Right atrium auricular region (tissue), 2 donors: ENCODE data around the gene FIGNL1. TPM values are rescaled to one million over a fixed set of nuclear protein-coding genes. Genes with fewer than 3 reads are reported as not detected.

Experiments used
- DNase-seq: peaks from one replicate; pipeline ENCODE4 v3.0.0-alpha.2; 2019; ENCODE audit warnings: low spot score
- H3K27ac ChIP-seq, 2 donors: fragments of 200-600 bp; sonication (generic); 1 replicate in 1 of 2; 2 replicates in 1 of 2; pipeline ENCODE4 v1.5.1; 2016 to 2019
- H3K27me3 ChIP-seq, 2 donors: fragments of 200-600 bp; sonication (generic); one replicate each; pipeline versions ENCODE4 v1.5.1 to v1.6.0; 2017 to 2019
- H3K36me3 ChIP-seq: fragments of 200-600 bp; sonication (generic); one replicate; pipeline ENCODE4 v1.5.1; 2016
- H3K4me1 ChIP-seq, 2 donors: fragments of 200-600 bp; sonication (generic); one replicate each; pipeline versions ENCODE4 v1.5.1 to v1.6.0; 2017 to 2019
- H3K4me3 ChIP-seq, 2 donors: fragments of 200-600 bp; sonication (generic); 1 replicate in 1 of 2; 2 replicates in 1 of 2; pipeline ENCODE4 v1.5.1; 2017 to 2019; ENCODE audit warnings: mild to moderate bottlenecking in 1 of 2, moderate library complexity in 1 of 2
- H3K9me3 ChIP-seq, 2 donors: fragments of 200-600 bp; sonication (generic); one replicate each; pipeline ENCODE4 v1.5.1; 2019
- total RNA-seq, 2 donors: library from RNA; depleted of rRNA; stranded (reverse); fragments of >200 nt; gene quantifications; one replicate each; pipeline ENCODE4 v1.1.0, GENCODE V29; 2016
- TF ChIP-seq, protein P1 (sequence below), 2 donors: fragments of 200-600 bp; sonication (generic); IDR thresholded peaks; one replicate each; pipeline ENCODE4 v1.5.1; 2019; ENCODE audit warnings: antibody characterized with exemption in 2 of 2

Gene FIGNL1, protein sequence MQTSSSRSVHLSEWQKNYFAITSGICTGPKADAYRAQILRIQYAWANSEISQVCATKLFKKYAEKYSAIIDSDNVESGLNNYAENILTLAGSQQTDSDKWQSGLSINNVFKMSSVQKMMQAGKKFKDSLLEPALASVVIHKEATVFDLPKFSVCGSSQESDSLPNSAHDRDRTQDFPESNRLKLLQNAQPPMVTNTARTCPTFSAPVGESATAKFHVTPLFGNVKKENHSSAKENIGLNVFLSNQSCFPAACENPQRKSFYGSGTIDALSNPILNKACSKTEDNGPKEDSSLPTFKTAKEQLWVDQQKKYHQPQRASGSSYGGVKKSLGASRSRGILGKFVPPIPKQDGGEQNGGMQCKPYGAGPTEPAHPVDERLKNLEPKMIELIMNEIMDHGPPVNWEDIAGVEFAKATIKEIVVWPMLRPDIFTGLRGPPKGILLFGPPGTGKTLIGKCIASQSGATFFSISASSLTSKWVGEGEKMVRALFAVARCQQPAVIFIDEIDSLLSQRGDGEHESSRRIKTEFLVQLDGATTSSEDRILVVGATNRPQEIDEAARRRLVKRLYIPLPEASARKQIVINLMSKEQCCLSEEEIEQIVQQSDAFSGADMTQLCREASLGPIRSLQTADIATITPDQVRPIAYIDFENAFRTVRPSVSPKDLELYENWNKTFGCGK
- total RNA-seq, result 1 to 10 TPM; 4.7 TPM

DNA sequence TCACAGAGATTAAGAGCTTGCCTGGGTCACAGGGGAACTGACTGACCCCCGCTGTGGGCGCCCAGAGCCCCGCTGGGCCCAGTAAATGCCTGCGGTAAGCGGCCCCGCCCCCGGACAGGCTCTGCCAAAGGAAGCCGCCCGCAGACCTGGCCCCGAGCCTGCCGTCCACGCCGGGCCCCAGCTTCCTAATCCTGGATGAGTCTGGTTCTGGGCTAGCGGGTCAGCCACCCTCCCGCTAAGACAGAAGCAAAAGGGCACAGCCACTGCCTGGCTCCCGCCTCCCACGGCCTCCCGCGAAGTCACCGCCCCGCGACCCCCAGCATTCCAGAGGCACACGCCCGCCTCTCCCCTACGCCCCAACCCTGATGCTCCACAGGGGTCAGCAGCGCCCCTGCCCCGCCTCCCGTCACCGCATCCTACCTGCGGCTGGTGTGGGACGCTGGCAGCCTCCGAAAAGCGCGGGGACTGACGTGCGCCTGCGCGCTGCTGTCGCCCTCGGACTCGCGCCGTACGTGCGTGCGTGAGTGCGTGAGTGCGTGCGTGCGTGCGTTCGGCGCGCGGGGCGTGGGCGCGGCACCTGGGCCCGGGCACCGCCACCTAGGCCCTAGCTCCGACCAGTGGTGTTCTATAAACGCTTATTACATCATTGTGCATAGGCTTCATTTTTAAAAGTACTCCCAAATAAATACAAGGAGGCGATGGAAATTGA is at the start of gene FIGNL1:
TSS of gene FIGNL1 (minus strand) at position 470 of the 709 bp plus-strand sequence. CDS start 3,063 bp downstream, outside the sequence.
- H3K36me3 ChIP-seq, result peaks cover 5% of the 10 kb centered on the region
- TF ChIP-seq, protein P1, sequence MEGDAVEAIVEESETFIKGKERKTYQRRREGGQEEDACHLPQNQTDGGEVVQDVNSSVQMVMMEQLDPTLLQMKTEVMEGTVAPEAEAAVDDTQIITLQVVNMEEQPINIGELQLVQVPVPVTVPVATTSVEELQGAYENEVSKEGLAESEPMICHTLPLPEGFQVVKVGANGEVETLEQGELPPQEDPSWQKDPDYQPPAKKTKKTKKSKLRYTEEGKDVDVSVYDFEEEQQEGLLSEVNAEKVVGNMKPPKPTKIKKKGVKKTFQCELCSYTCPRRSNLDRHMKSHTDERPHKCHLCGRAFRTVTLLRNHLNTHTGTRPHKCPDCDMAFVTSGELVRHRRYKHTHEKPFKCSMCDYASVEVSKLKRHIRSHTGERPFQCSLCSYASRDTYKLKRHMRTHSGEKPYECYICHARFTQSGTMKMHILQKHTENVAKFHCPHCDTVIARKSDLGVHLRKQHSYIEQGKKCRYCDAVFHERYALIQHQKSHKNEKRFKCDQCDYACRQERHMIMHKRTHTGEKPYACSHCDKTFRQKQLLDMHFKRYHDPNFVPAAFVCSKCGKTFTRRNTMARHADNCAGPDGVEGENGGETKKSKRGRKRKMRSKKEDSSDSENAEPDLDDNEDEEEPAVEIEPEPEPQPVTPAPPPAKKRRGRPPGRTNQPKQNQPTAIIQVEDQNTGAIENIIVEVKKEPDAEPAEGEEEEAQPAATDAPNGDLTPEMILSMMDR (IDR thresholded peaks at IDR 0.05), result no peak
- H3K27me3 ChIP-seq, result no peaks in the 10 kb centered on the region
- H3K4me1 ChIP-seq, result peaks cover 0 to 14% of the 10 kb centered on the region in 2 donors
- H3K27ac ChIP-seq, result peak within 1 kb of the TSS; percentile 72 to 83
- DNase-seq, result no peak
- H3K9me3 ChIP-seq, result no peaks in the 10 kb centered on the region
- peak within 1 kb of the TSS; percentile 56 to 83 for H3K4me3 ChIP-seq

DNA sequence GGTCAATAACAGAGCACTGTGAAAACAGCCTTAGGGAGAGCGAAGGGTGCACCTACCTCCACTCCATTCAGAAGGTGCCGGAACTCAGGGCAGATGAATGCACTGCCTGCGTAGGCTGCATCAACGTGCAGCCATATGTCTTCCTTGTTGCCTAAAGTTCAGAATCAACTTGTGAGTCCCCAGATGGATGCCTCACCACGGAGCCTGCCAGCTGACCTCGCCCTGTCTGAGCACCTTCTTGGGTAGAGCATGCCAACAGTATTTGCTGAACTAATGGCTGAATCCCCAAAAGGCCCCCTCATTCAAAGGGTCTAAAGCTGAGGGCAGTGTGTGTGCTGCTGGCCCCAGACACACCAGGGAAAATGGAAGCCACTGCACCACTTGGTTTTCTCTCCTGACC is 48.9 kb upstream of the FIGNL1 start:
- TF ChIP-seq, protein P1 (IDR thresholded peaks at IDR 0.05), result no peak
- DNase-seq, result no peak
- H3K36me3 ChIP-seq, result no peaks in the 10 kb centered on the region
- H3K27ac ChIP-seq, result no peak overlapping the region
- H3K4me1 ChIP-seq, result peaks cover 0 to 28% of the 10 kb centered on the region in 2 donors
- no peaks in the 10 kb centered on the region for H3K27me3 ChIP-seq
- H3K4me3 ChIP-seq, result no peak overlapping the region
- no peaks in the 10 kb centered on the region for H3K9me3 ChIP-seq

DNA sequence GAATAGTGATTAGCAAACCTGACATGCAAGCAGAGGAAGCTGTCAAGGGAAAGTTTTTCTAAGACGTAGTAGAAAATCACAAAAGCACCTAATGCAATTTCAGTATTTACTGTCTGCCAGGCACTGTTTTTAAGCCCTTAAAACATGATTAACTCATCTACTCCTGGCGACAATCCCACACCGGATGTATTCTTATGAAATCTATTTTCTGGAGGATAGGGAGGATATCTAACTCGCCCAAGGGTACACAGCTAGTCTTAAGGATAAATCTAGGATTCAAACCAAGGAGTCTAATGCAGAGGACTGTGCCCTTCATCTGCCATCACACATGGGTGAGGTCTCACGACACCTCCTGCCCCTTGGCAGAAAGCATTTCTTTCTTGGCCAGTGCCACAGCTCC is 47.8 kb upstream of the FIGNL1 start:
- Histone ChIP-seq H3K4me3 (no peak overlapping the region), H3K9me3 (no peaks in the 10 kb centered on the region), H3K4me1 (peaks cover 0 to 23% of the 10 kb centered on the region in 2 donors), H3K36me3 (no peaks in the 10 kb centered on the region), H3K27me3 (no peaks in the 10 kb centered on the region), H3K27ac (peak overlapping the region in 1 of 2 donors; percentile 10)
- TF ChIP-seq, protein P1 (IDR thresholded peaks at IDR 0.05), result no peak
- DNase-seq, result no peak

DNA sequence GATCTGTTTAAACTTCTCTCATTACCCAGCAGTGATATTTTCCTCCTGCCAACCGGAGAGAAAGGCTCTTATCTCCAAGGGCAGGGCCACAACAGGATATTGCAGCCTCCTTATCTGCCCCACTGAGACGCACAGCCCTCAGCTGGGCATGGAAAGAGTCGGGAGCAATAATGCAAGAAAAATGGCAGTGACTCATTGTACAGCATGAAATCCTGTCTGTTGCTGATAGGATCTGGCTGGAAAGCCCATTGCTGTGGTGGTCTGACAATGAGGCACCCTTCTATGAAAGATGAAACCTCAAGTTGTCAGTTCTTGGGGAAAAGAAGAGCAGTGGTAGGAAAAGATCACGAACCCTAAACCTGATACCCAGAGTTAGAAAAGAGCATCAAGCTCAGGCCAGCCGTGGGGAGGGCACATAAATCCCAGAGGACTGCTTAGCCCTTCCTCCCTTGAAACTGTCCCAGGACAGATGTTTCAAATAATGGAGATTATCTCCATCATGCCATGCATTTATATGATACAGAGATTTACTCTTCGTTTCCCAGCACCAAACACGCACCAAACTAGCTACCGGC is 47.0 kb upstream of the FIGNL1 start:
- Histone ChIP-seq H3K27ac (peak overlapping the region in 1 of 2 donors; percentile 10), H3K36me3 (no peaks in the 10 kb centered on the region), H3K4me1 (peaks cover 0 to 16% of the 10 kb centered on the region in 2 donors), H3K27me3 (no peaks in the 10 kb centered on the region), H3K4me3 (no peak overlapping the region), H3K9me3 (no peaks in the 10 kb centered on the region)
- TF ChIP-seq, protein P1 (IDR thresholded peaks at IDR 0.05), result no peak
- DNase-seq, result no peak

DNA sequence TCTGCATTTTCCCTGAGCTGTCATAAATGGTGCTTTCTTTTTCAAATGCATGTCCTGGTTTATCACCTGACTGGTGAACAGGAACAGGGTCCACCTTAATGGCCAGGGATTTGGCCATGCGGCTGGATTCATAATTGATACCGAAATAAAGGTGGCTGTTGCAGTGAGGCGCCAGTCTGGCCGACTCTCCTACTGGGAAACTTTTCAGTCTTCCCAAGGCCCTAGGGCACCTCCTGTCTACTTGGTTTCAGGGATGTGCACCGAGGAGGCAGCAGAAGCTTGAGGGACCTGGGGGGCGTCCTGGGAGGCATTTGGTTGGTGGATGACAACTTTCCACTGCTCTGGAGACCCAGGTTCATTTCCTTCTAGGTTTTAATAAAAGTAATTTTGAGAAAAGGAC is 46.4 kb upstream of the FIGNL1 start:
- no peak overlapping the region for H3K27ac ChIP-seq
- no peaks in the 10 kb centered on the region for H3K27me3 ChIP-seq
- no peaks in the 10 kb centered on the region for H3K36me3 ChIP-seq
- H3K4me3 ChIP-seq, result no peak overlapping the region
- H3K4me1 ChIP-seq, result peaks cover 0 to 10% of the 10 kb centered on the region in 2 donors
- TF ChIP-seq, protein P1 (IDR thresholded peaks at IDR 0.05), result no peak
- no peaks in the 10 kb centered on the region for H3K9me3 ChIP-seq
- DNase-seq, result no peak
